ENCODE data around the gene S100P. TPM values are rescaled to one million over a fixed set of nuclear protein-coding genes. Genes with fewer than 3 reads are reported as not detected.

The S100P gene
- total RNA-seq, 4 donors from 2014 or later = 1.2 TPM; not detected in 3

DNA sequence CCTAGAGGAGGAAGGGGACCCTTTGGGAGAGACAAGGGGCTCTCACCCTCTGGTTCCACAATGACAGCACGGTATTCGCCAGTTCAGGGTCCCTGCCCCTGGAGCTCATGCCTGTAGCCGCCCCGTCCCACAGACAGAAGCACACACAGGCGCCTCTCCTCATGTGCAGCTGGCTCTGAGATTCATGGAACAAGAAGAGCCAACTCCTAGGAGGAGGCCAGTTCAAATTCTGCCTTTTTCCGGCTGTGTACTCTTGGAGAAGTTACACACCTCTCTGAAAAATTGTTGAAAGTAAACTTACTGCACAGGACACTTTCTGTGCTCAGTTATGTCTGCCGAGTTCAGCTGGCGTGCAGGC is 37.6 kb downstream of the S100P start:
- H3K36me3 ChIP-seq = no peaks in the 10 kb centered on the region
- H3K4me3 ChIP-seq = no peak overlapping the region
- ATAC-seq = no peak
- TF ChIP-seq CTCF (IDR thresholded peaks at IDR 0.05 in 4 of 5, conservative IDR thresholded peaks at IDR 0.05 in 1 of 5) (no peak), POLR2A (IDR thresholded peaks at IDR 0.05) (no peak)
- no peaks in the 10 kb centered on the region for H3K27me3 ChIP-seq
- peak overlapping the region in 1 of 4 donors; percentile 17 for H3K27ac ChIP-seq
- DNase-seq = no peak
- intact Hi-C loops (cut with DNase I; ENCODE audit: low total_unique reads) (no loop called here), in situ Hi-C loops (cut with MboI; ENCODE audit: low sequenced_read_pairs in 4 of 4) (no loop called here)
- H3K4me1 ChIP-seq = peaks cover 6 to 16% of the 10 kb centered on the region in 2 donors
- H3K9me3 ChIP-seq = no peaks in the 10 kb centered on the region

DNA sequence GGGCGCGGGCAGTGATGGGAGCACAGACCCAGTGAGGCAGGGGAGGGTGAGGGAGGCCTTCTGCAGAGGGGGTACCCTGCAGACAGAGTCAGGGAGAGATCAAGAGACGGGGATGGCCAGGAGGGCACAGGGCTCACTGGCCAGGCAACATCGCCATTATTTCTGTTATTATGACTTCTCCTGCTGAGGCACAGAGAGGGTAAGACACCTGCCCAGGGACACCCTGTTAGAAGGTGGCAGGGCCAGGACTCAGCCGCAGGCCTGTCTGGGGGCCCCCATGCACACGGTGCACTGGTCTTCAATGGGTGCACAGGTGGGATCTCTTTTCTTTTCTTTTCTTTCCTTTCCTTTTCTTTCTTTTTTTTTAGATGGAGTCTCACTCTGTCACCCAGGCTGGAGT is 38.1 kb downstream of the S100P start:
- H3K9me3 ChIP-seq = no peaks in the 10 kb centered on the region
- no peak for DNase-seq
- H3K27me3 ChIP-seq = no peaks in the 10 kb centered on the region
- no peak for ATAC-seq
- H3K4me1 ChIP-seq = peaks cover 6 to 16% of the 10 kb centered on the region in 2 donors
- intact Hi-C loops (cut with DNase I; ENCODE audit: low total_unique reads) = no loop called here
- H3K36me3 ChIP-seq = no peaks in the 10 kb centered on the region
- peak overlapping the region in 2 of 4 donors; percentile 62 to 72 for H3K27ac ChIP-seq
- no peak for TF ChIP-seq POLR2A (IDR thresholded peaks at IDR 0.05)
- no peak overlapping the region for H3K4me3 ChIP-seq
- in situ Hi-C loops (cut with MboI; ENCODE audit: low sequenced_read_pairs in 4 of 4) = no loop called here

- intact Hi-C loops (cut with DNase I; ENCODE audit: low total_unique reads) (no loop called here), in situ Hi-C loops (cut with MboI; ENCODE audit: low sequenced_read_pairs in 4 of 4) (no loop called here)
- H3K36me3 ChIP-seq = no peaks in the 10 kb centered on the region
- no peaks in the 10 kb centered on the region for H3K9me3 ChIP-seq
- H3K4me1 ChIP-seq = peaks cover 6 to 11% of the 10 kb centered on the region in 2 donors
- DNase-seq = peak; percentile 68 to 82
- peak overlapping the region; percentile 1 to 80 (median 67) for H3K27ac ChIP-seq
- TF ChIP-seq CTCF (IDR thresholded peaks at IDR 0.05 in 4 of 5, conservative IDR thresholded peaks at IDR 0.05 in 1 of 5) (no peak), POLR2A (IDR thresholded peaks at IDR 0.05) (peak in 1 of 2 donors; percentile 29)
- H3K27me3 ChIP-seq = no peaks in the 10 kb centered on the region
- peak; percentile 87 to 93 for ATAC-seq
- no peak overlapping the region for H3K4me3 ChIP-seq
These were observed 39.0 kb downstream of the S100P start for GRCh38 chr4:6732441-6733357.

- Histone ChIP-seq H3K36me3 (no peaks in the 10 kb centered on the region), H3K27ac (peak overlapping the region in 2 of 4 donors; percentile 72 to 80), H3K4me3 (no peak overlapping the region), H3K27me3 (no peaks in the 10 kb centered on the region), H3K4me1 (peaks cover 6 to 11% of the 10 kb centered on the region in 2 donors), H3K9me3 (no peaks in the 10 kb centered on the region)
- DNase-seq (no peak), ATAC-seq (no peak)
- TF ChIP-seq POLR2A (IDR thresholded peaks at IDR 0.05) (no peak), CTCF (IDR thresholded peaks at IDR 0.05 in 4 of 5, conservative IDR thresholded peaks at IDR 0.05 in 1 of 5) (no peak)
- in situ Hi-C loops (cut with MboI; ENCODE audit: low sequenced_read_pairs in 4 of 4) = no loop called here
- intact Hi-C loops (cut with DNase I; ENCODE audit: low total_unique reads) = no loop called here
These were observed 39.9 kb downstream of the S100P start for GRCh38 chr4:6733358-6734164.

Data from gastrocnemius medialis (tissue), 4 donors.